DND-41 (cell line): ENCODE data around the gene ALDH5A1.

Experiments used
- ATAC-seq: fragments of 200-7000 bp; cut with Tn5 transposase; 3 replicates; pipeline ENCODE4 v1.9.1; 2021; ENCODE audit warnings: low read depth; ENCODE audit not compliant: insufficient read depth
- DNase-seq: peaks from one replicate; pipeline ENCODE4 v3.0.0-alpha.2; 2020
- H2AFZ ChIP-seq: 2 replicates; pipeline ENCODE4 v1.6.0; 2012; ENCODE audit warnings: low read depth, low read length
- H3K27ac ChIP-seq: 2 replicates; pipeline ENCODE4 v1.5.1; 2012; ENCODE audit warnings: low read length, inconsistent platforms
- H3K27me3 ChIP-seq: fragments of 200-600 bp; sonication (generic); 2 replicates; pipeline ENCODE4 v1.6.0; 2012; ENCODE audit warnings: low read length, mild to moderate bottlenecking, inconsistent platforms; ENCODE audit not compliant: insufficient read depth, poor library complexity
- H3K36me3 ChIP-seq: 2 replicates; pipeline ENCODE4 v1.5.1; 2012; ENCODE audit warnings: low read length, inconsistent platforms; ENCODE audit not compliant: insufficient read depth
- H3K4me1 ChIP-seq: 2 replicates; pipeline ENCODE4 v1.5.1; 2012; ENCODE audit warnings: mild to moderate bottlenecking, low read length; ENCODE audit not compliant: insufficient read depth
- H3K4me2 ChIP-seq: 2 replicates; pipeline ENCODE4 v1.6.0; 2012; ENCODE audit warnings: mild to moderate bottlenecking, moderate library complexity, low read length, inconsistent platforms; ENCODE audit not compliant: insufficient read depth
- H3K4me3 ChIP-seq, 2 experiments: fragments of 200-600 bp in 1 of 2; shearing (Covaris generic) in 1 of 2; 2 replicates each; pipeline ENCODE4 v1.5.1; 2012 to 2016; ENCODE audit warnings: inconsistent platforms in 2 of 2, low read length in 2 of 2, mild to moderate bottlenecking in 2 of 2, low read depth in 1 of 2, moderate library complexity in 1 of 2
- H3K79me2 ChIP-seq: 2 replicates; pipeline ENCODE4 v1.6.0; 2012; ENCODE audit warnings: low read length, inconsistent platforms; ENCODE audit not compliant: insufficient read depth
- H3K9ac ChIP-seq: 2 replicates; pipeline ENCODE4 v1.6.0; 2012; ENCODE audit warnings: low read depth, mild to moderate bottlenecking, inconsistent platforms, low read length, moderate library complexity
- H3K9me3 ChIP-seq: 2 replicates; pipeline ENCODE4 v1.5.1; 2012; ENCODE audit warnings: low read length, moderate library complexity, mild to moderate bottlenecking, inconsistent platforms; ENCODE audit not compliant: insufficient read depth, severe bottlenecking
- H4K20me1 ChIP-seq: 2 replicates; pipeline ENCODE4 v1.6.0; 2012; ENCODE audit warnings: low read length; ENCODE audit not compliant: insufficient read depth
- CTCF ChIP-seq: IDR thresholded peaks from 2 replicates; pipeline ENCODE4 v1.5.1; 2012; ENCODE audit warnings: borderline replicate concordance, low read length, moderate library complexity, mild to moderate bottlenecking; ENCODE audit not compliant: poor library complexity, severe bottlenecking; ENCODE audit errors: extremely low read depth
- EZH2 ChIP-seq: IDR thresholded peaks from 3 replicates; pipeline ENCODE4 v1.6.1; 2012; ENCODE audit warnings: borderline replicate concordance, low read depth, mild to moderate bottlenecking, moderate library complexity, low read length, inconsistent platforms; ENCODE audit not compliant: severe bottlenecking

The ALDH5A1 gene

GRCh38 chr6:24539416-24539815 is 44.6 kb downstream of the ALDH5A1 start:
- no peak overlapping the region for H3K4me2 ChIP-seq
- ATAC-seq: no peak

GRCh38 chr6:24540197-24540596 is 45.4 kb downstream of the ALDH5A1 start:
- DNase-seq: no peak
- Histone ChIP-seq H3K4me2 (no peak overlapping the region), H3K9me3 (no peaks in the 10 kb centered on the region), H3K27ac (no peak overlapping the region), H2AFZ (no peak overlapping the region), H3K79me2 (no peaks in the 10 kb centered on the region), H4K20me1 (no peaks in the 10 kb centered on the region), H3K27me3 (no peaks in the 10 kb centered on the region), H3K4me1 (no peaks in the 10 kb centered on the region), H3K9ac (no peak overlapping the region), H3K4me3 (no peak overlapping the region), H3K36me3 (peaks cover 9% of the 10 kb centered on the region; the same call in 1 of the 2 replicates)
- ATAC-seq: no peak
- TF ChIP-seq CTCF: no peak
- no peak for TF ChIP-seq EZH2

More at GRCh38 chr6:24539416-24539815, 44.6 kb downstream of the ALDH5A1 start:
- Histone ChIP-seq H3K4me3 (no peak overlapping the region), H2AFZ (no peak overlapping the region), H3K9me3 (no peaks in the 10 kb centered on the region), H3K4me1 (no peaks in the 10 kb centered on the region), H3K79me2 (no peaks in the 10 kb centered on the region), H3K27ac (no peak overlapping the region), H3K9ac (no peak overlapping the region), H3K36me3 (peaks cover 17% of the 10 kb centered on the region; the same call in 1 of the 2 replicates), H3K27me3 (no peaks in the 10 kb centered on the region), H4K20me1 (no peaks in the 10 kb centered on the region)
- no peak for DNase-seq
- TF ChIP-seq CTCF: no peak
- no peak for TF ChIP-seq EZH2

- Histone ChIP-seq H4K20me1 (no peaks in the 10 kb centered on the region), H3K79me2 (no peaks in the 10 kb centered on the region), H3K4me1 (peaks cover 16% of the 10 kb centered on the region), H3K4me3 (no peak overlapping the region), H3K4me2 (no peak overlapping the region), H3K9me3 (no peaks in the 10 kb centered on the region), H2AFZ (no peak overlapping the region), H3K27me3 (no peaks in the 10 kb centered on the region), H3K27ac (no peak overlapping the region), H3K9ac (no peak overlapping the region), H3K36me3 (no peaks in the 10 kb centered on the region)
- ATAC-seq (no peak), DNase-seq (no peak)
- no peak for TF ChIP-seq EZH2
- no peak for TF ChIP-seq CTCF
Observed at GRCh38 chr6:24543683-24544082, 48.9 kb downstream of the ALDH5A1 start.

GRCh38 chr6:24545183-24545582 is 50.4 kb downstream of the ALDH5A1 start:
- H3K27me3 ChIP-seq: no peaks in the 10 kb centered on the region
- H3K4me3 ChIP-seq: no peak overlapping the region
- H3K27ac ChIP-seq: no peak overlapping the region
- H2AFZ ChIP-seq: no peak overlapping the region
- no peak overlapping the region for H3K9ac ChIP-seq
- TF ChIP-seq EZH2 (no peak), CTCF (no peak)
- peaks cover 16% of the 10 kb centered on the region for H3K4me1 ChIP-seq
- H3K4me2 ChIP-seq: no peak overlapping the region
- no peaks in the 10 kb centered on the region for H3K9me3 ChIP-seq
- H3K79me2 ChIP-seq: no peaks in the 10 kb centered on the region
- ATAC-seq (no peak), DNase-seq (no peak)
- no peaks in the 10 kb centered on the region for H3K36me3 ChIP-seq
- no peaks in the 10 kb centered on the region for H4K20me1 ChIP-seq
